Epithelial cell of proximal tubule (primary cell): ENCODE measurements around the gene ATXN10. TPM values are rescaled to one million over a fixed set of nuclear protein-coding genes. Genes with fewer than 3 reads are reported as not detected.
"Not testable (repeated sequence)": the region's sequence is repeated elsewhere in the genome, so short reads cannot be mapped to it uniquely, and the experiment has no call there.

Experiments used
- DNase-seq: peaks from one replicate; pipeline ENCODE4 v3.0.0-alpha.2; 2011; ENCODE audit warnings: low read depth
- H3K4me3 ChIP-seq: 2 replicates; pipeline ENCODE4 v1.5.1; 2011; ENCODE audit warnings: low read depth, mild to moderate bottlenecking, low read length
- CTCF ChIP-seq: conservative IDR thresholded peaks from 2 replicates; pipeline ENCODE4 v1.5.1; 2012; ENCODE audit warnings: low read depth, mild to moderate bottlenecking, low read length
- total RNA-seq: library from RNA; depleted of rRNA; stranded (reverse); fragments of >200 nt; gene quantifications from 2 replicates; pipeline ENCODE4 v1.2.3, GENCODE V29; 2015

The ATXN10 gene
- 97.3 and 118 TPM in 2 replicates for total RNA-seq

DNA sequence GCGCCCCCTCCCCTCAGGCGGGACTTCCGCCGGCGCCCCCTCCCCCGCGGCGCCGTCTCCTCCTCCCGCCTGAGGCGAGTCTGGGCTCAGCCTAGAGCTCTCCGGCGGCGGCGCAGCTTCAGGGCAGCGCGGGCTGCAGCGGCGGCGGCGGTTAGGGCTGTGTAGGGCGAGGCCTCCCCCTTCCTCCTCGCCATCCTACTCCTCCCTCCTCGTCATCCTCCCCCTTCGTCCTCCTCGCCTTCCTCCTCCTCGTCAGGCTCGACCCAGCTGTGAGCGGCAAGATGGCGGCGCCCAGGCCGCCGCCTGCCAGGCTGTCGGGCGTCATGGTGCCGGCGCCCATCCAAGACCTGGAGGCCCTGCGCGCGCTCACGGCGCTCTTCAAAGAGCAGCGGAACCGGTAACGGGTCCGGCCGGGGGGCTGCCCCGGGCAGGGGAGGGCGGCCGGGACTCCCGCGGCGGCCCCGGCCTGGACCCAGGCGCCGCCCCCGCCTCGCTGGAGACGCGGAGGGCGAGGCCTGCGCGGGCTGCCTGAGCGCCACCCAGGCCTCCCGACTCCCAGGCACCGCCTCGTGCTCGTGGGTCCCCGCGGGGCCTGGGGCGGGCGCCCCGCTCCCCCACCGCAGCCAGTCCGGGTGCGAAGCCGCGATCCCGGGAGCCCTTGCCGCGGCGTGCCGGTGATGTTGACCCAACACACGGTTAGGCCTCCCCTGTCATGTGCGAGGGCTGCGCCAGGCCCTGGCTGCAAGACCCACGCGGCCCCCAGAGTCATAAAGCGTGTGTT lies at the start of gene ATXN10:
ATXN10 (plus strand) TSS at position 52 of the 781 bp plus-strand sequence; CDS start at position 282, 230 bp downstream.
- no peak for DNase-seq
- peak within 1 kb of the TSS; percentile 85 for H3K4me3 ChIP-seq
- no peak for TF ChIP-seq CTCF

DNA sequence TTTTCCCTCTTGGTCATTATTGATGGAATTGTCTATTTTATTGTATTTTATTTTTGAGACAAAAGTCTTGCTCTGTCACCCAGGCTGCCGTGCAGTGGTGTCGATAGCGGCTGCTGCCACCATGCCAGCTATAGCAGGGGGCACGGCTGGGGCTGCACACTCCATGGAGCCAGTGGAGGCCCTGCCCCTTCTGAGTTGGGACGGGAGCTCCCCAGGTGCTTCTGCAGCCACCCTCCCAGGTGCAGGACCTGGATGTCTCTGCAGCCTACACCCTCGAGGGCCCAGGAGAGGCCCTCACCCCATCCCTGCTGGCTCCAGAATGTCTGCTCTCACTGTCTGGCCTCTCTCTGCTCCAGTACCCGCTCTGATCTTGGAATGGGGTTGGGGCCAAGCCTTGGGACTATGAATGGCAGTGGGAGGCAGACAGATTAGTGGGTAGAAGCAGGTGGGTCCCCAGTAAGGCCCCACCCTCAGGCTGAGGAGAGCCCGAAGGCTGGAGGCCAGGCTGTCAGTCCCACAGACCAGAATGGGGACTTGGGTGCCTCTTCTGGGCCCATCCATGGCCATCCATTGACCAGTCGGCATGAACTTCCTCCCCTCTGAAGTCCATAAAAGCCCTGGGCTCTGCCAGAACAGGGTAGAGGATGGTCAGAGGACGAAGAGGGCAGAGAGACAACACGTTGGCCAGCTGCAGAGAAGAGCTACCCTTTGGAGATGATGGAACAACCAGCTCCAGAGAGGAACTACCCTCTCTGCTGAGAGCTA lies 49.6 kb upstream of the ATXN10 start:
- no peak for DNase-seq
- TF ChIP-seq CTCF, result no peak
- no peak overlapping the region for H3K4me3 ChIP-seq

DNA sequence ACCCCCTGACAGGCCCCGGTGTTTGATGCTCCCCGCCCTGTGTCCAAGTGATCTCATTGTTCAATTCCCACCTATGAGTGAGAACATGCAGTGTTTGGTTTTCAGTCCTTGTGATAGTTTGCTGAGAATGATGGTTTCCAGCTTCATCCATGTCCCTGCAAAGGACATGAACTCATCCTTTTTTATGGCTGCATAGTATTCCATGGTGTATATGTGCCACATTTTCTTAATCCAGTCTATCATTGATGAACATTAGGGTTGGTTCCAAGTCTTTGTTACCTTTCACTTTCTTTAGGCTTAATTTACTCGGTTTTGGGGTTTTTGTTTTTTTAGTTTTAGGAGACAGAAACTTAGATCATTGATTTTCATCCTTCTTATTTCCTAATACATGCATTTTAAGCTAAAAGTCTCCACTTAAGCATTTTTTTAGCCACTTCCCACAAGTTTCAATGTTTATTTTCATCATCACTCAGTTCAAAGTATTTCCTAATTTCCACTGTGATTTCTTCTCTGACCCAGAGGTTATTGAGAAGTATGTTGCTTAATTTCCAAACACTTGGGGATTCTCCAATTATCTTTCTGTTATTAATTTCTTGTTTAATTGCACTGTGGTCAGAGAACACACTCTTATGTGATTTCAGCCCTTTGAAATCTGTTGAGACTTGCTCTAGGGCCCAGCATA lies 48.0 kb upstream of the ATXN10 start:
- DNase-seq, H3K4me3 ChIP-seq: not testable (repeated sequence)

DNA sequence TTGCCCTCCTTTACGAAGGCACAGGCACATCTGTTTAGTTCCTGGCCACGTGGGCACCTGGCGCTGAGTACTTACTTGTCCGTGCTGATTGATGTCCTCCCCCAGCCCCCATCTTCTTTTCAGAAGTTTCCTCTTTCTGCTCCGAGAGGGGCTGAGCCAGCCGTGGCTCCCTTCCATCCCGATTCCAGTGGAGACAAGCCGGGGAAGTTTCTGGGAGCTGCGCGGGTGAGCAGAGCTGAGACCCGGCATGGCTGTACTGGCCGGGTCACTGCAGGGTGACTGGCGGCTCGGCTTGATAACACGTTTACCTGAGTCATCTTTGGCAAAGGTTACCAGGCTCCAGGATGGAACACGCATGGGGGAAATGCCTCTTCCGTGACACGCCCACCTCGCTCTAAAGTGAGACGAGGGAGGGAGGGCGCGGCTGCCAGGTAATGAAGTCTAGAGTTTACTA lies 45.4 kb upstream of the ATXN10 start:
- DNase-seq, result no peak
- no peak for TF ChIP-seq CTCF
- peak overlapping the region; percentile 26 for H3K4me3 ChIP-seq

- DNase-seq, result no peak
- TF ChIP-seq CTCF, result no peak
Observed at GRCh38 chr22:45627489-45628233, 44.0 kb upstream of the ATXN10 start.

DNA sequence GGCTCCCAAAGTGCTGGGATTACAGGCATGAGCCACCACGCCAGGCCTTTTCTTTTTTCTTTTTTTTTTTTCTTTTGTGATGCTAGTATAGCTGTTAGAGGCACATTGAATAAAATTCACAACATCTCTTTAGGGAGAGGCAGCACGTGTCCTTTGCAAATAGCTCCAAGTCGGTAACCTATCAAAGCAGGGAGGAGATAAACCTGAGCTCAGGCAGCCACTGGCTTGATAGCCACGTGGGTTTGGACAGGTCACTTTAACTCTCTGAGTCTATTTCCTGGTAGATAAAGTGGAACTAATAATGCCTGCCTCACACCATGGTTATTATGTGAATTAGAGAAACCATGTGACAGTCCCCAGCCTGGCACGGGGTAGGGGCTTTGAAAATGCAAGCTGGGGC lies 43.1 kb upstream of the ATXN10 start:
- DNase-seq, result no peak
- no peak for TF ChIP-seq CTCF
- no peak overlapping the region for H3K4me3 ChIP-seq

More at GRCh38 chr22:45627489-45628233, 44.0 kb upstream of the ATXN10 start:
- H3K4me3 ChIP-seq, result no peak overlapping the region
